Gastroesophageal sphincter (tissue), 3 donors: ENCODE measurements around the gene SCT.

ENCODE experiments used
- EP300 ChIP-seq: sonication (generic); formaldehyde crosslinking; IDR thresholded peaks from one replicate; pipeline ENCODE4 v1.6.1; 2017; ENCODE audit warnings: antibody characterized with exemption, mild to moderate bottlenecking
- POLR2A ChIP-seq, 2 donors: fragments of 450-650 bp; IDR thresholded peaks; one replicate each; pipeline ENCODE4 v1.6.1; 2017; ENCODE audit warnings: antibody characterized with exemption in 2 of 2, mild to moderate bottlenecking in 2 of 2, moderate library complexity in 1 of 2
- POLR2AphosphoS5 ChIP-seq: sonication (generic); formaldehyde crosslinking; IDR thresholded peaks from one replicate; pipeline ENCODE4 v1.6.1; 2017; ENCODE audit warnings: antibody characterized with exemption
- TF ChIP-seq, protein P1 (sequence below), 4 experiments: fragments of 200-600 bp in 2 of 4; fragments of 450-650 bp in 2 of 4; sonication (generic) in 1 of 4; IDR thresholded peaks; one replicate each; pipeline ENCODE4 v1.5.1; 2017 to 2019; ENCODE audit warnings: antibody characterized with exemption in 4 of 4, mild to moderate bottlenecking in 2 of 4, moderate library complexity in 2 of 4

DNA sequence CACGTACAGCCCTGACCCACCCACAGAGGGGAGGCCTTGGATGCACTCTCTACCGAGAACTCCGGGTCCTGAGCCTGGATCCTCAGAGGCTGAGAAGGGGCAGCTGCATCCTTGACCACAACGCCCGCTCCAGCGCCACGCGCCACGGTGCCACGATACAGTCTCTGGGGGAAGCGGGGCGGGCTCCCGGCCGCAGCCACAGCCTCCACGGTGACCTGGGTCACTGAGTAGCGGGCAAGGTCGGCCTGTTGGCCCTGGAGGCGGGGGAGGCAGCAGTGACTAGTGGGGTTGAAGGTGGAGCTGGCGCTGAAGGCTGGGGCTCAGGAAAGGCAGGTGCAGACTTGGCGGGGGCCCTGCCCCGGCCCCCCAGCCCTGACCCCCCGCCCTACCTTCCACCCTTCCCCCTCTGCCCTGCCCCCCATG is 7.3 kb downstream of the SCT start:
- TF ChIP-seq, protein P1, sequence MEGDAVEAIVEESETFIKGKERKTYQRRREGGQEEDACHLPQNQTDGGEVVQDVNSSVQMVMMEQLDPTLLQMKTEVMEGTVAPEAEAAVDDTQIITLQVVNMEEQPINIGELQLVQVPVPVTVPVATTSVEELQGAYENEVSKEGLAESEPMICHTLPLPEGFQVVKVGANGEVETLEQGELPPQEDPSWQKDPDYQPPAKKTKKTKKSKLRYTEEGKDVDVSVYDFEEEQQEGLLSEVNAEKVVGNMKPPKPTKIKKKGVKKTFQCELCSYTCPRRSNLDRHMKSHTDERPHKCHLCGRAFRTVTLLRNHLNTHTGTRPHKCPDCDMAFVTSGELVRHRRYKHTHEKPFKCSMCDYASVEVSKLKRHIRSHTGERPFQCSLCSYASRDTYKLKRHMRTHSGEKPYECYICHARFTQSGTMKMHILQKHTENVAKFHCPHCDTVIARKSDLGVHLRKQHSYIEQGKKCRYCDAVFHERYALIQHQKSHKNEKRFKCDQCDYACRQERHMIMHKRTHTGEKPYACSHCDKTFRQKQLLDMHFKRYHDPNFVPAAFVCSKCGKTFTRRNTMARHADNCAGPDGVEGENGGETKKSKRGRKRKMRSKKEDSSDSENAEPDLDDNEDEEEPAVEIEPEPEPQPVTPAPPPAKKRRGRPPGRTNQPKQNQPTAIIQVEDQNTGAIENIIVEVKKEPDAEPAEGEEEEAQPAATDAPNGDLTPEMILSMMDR (IDR thresholded peaks at IDR 0.05), result no peak
- no peak for TF ChIP-seq POLR2A (IDR thresholded peaks at IDR 0.05)
- no peak for TF ChIP-seq EP300
- TF ChIP-seq POLR2AphosphoS5, result no peak
